SH-SY5Y (cell line): Measurements from ENCODE around the gene SEC61A2.

Experiments
- GATA2 ChIP-seq: IDR thresholded peaks from 2 replicates; pipeline ENCODE4 v1.6.1; 2011; ENCODE audit warnings: mild to moderate bottlenecking, low read depth, low read length
- GATA3 ChIP-seq: IDR thresholded peaks from 2 replicates; pipeline ENCODE4 v1.6.1; 2011; ENCODE audit warnings: low read depth, mild to moderate bottlenecking, low read length, moderate library complexity

GRCh38 chr10:12160664-12161063 lies 31.2 kb downstream of the SEC61A2 start:
- TF ChIP-seq GATA2 (no peak), GATA3 (no peak)
